Liver (tissue), 9 donors: ENCODE measurements around the gene CARM1. TPM values are rescaled to one million over a fixed set of nuclear protein-coding genes. Genes with fewer than 3 reads are reported as not detected.

Experiments used
- DNase-seq: peaks from one replicate; pipeline ENCODE4 v3.0.0-alpha.2; 2017; ENCODE audit warnings: low spot score
- H3K27ac ChIP-seq, 2 donors: one replicate each; pipeline ENCODE4 v1.7.0; 2013; ENCODE audit warnings: inconsistent platforms in 2 of 2, low read length in 2 of 2, control low read depth in 1 of 2, low read depth in 1 of 2, mild to moderate bottlenecking in 1 of 2
- H3K27me3 ChIP-seq, 4 donors: one replicate each; pipeline versions ENCODE4 v1.6.1 to v1.7.0; 2013; ENCODE audit warnings: low read length in 3 of 4, inconsistent platforms in 1 of 4, mild to moderate bottlenecking in 1 of 4, moderate library complexity in 1 of 4; ENCODE audit not compliant: control insufficient read depth in 4 of 4, insufficient read depth in 4 of 4
- H3K36me3 ChIP-seq, 4 donors: one replicate each; pipeline versions ENCODE4 v1.6.1 to v1.7.0; 2013; ENCODE audit warnings: low read length in 3 of 4, mild to moderate bottlenecking in 3 of 4, low read depth in 1 of 4, moderate library complexity in 1 of 4; ENCODE audit not compliant: control insufficient read depth in 4 of 4, insufficient read depth in 3 of 4
- H3K4me1 ChIP-seq, 4 donors: one replicate each; pipeline versions ENCODE4 v1.6.1 to v1.7.0; 2013; ENCODE audit warnings: low read length in 3 of 4, mild to moderate bottlenecking in 3 of 4, moderate library complexity in 1 of 4; ENCODE audit not compliant: control insufficient read depth in 4 of 4, insufficient read depth in 4 of 4
- H3K4me3 ChIP-seq, 3 donors: one replicate each; pipeline versions ENCODE4 v1.6.1 to v1.7.0; 2013; ENCODE audit warnings: low read length in 3 of 3, control low read depth in 1 of 3, low read depth in 1 of 3, mild to moderate bottlenecking in 1 of 3
- H3K9ac ChIP-seq, 2 donors: one replicate each; pipeline ENCODE4 v1.7.0; 2013; ENCODE audit warnings: low read length in 2 of 2, mild to moderate bottlenecking in 2 of 2, moderate library complexity in 2 of 2, control low read depth in 1 of 2, low read depth in 1 of 2
- H3K9me3 ChIP-seq, 4 donors: one replicate each; pipeline versions ENCODE4 v1.6.1 to v1.7.0; 2013; ENCODE audit warnings: low read length in 3 of 4; ENCODE audit not compliant: control insufficient read depth in 4 of 4
- ATF3 ChIP-seq: IDR thresholded peaks from 2 replicates; pipeline ENCODE4 v1.6.1; 2016; ENCODE audit warnings: antibody characterized with exemption
- CTCF ChIP-seq: fragments of 150-350 bp; IDR thresholded peaks from 2 replicates; pipeline ENCODE4 v1.5.1; 2017; ENCODE audit warnings: improper control_type of control experiment, low read depth, low read length; ENCODE audit not compliant: missing input control
- EGR1 ChIP-seq, 2 donors: IDR thresholded peaks; 2 replicates each; pipeline ENCODE4 v1.6.1; 2016 to 2018; ENCODE audit warnings: antibody characterized with exemption in 2 of 2, low read depth in 2 of 2
- FOXA1 ChIP-seq: IDR thresholded peaks from 2 replicates; pipeline ENCODE4 v1.6.1; 2016; ENCODE audit warnings: antibody characterized with exemption
- FOXA2 ChIP-seq: IDR thresholded peaks from 2 replicates; pipeline ENCODE4 v1.6.1; 2016; ENCODE audit warnings: antibody characterized with exemption
- GABPA ChIP-seq, 2 donors: IDR thresholded peaks in 1 of 2; conservative IDR thresholded peaks in 1 of 2; 2 replicates each; pipeline ENCODE4 v1.6.1; 2016; ENCODE audit warnings: antibody characterized with exemption in 2 of 2, mild to moderate bottlenecking in 1 of 2, moderate library complexity in 1 of 2
- HNF4A ChIP-seq, 2 donors: conservative IDR thresholded peaks; 2 replicates each; pipeline ENCODE4 v1.6.1; 2016; ENCODE audit warnings: antibody characterized with exemption in 2 of 2, mild to moderate bottlenecking in 2 of 2
- HNF4G ChIP-seq: IDR thresholded peaks from 2 replicates; pipeline ENCODE4 v1.6.1; 2016; ENCODE audit warnings: antibody characterized with exemption
- JUND ChIP-seq, 2 donors: IDR thresholded peaks; 2 replicates each; pipeline ENCODE4 v1.6.1; 2016; ENCODE audit warnings: antibody characterized with exemption in 2 of 2
- MAX ChIP-seq: IDR thresholded peaks from 2 replicates; pipeline ENCODE4 v1.6.1; 2016; ENCODE audit warnings: antibody characterized with exemption
- NR2F2 ChIP-seq: IDR thresholded peaks from 2 replicates; pipeline ENCODE4 v1.6.1; 2016; ENCODE audit warnings: antibody characterized with exemption
- RAD21 ChIP-seq, 2 donors: IDR thresholded peaks; 2 replicates each; pipeline ENCODE4 v1.6.1; 2016; ENCODE audit warnings: antibody characterized with exemption in 2 of 2, mild to moderate bottlenecking in 2 of 2
- REST ChIP-seq: IDR thresholded peaks from 2 replicates; pipeline ENCODE4 v1.6.1; 2016; ENCODE audit warnings: antibody characterized with exemption, mild to moderate bottlenecking
- RXRA ChIP-seq, 2 donors: IDR thresholded peaks; 2 replicates each; pipeline ENCODE4 v1.6.1; 2017 to 2018; ENCODE audit warnings: antibody characterized with exemption in 2 of 2, mild to moderate bottlenecking in 1 of 2
- SP1 ChIP-seq: IDR thresholded peaks from 2 replicates; pipeline ENCODE4 v1.6.1; 2018; ENCODE audit warnings: antibody characterized with exemption, mild to moderate bottlenecking
- TAF1 ChIP-seq: conservative IDR thresholded peaks from 2 replicates; pipeline ENCODE4 v1.6.1; 2016; ENCODE audit warnings: antibody characterized with exemption, mild to moderate bottlenecking
- YY1 ChIP-seq: IDR thresholded peaks from 2 replicates; pipeline ENCODE4 v1.6.1; 2016; ENCODE audit warnings: antibody characterized with exemption, mild to moderate bottlenecking
- ZBTB33 ChIP-seq: IDR thresholded peaks from 2 replicates; pipeline ENCODE4 v1.6.1; 2016; ENCODE audit warnings: antibody characterized with exemption
- WGBS: extraction: QIAGEN DNeasy Blood & Tissue Kit; methylation state at CpG from one replicate; pipeline ENCODE4 v1.1.7; 2013; 5-methylcytosine and 5-hydroxymethylcytosine counted together
- polyA plus RNA-seq, 2 donors: library from polyadenylated mRNA; stranded (reverse) in 1 of 2; unstranded in 1 of 2; fragments of 200-250 nt in 1 of 2; fragments of >200 nt in 1 of 2; fragmentation: Nextera tagmentation in 1 of 2; extraction: Ambion mirVana in 1 of 2; gene quantifications; one replicate each; pipeline versions ENCODE4 v1.2.1 to v1.2.3, GENCODE V29; 2013 to 2015
- total RNA-seq, 2 donors: library from RNA; depleted of rRNA; stranded (reverse); fragments of >200 nt; gene quantifications; one replicate each; pipeline ENCODE4 v1.2.3, GENCODE V29; 2014
- donor health status: healthy.
- donor health status: healthy.
- donor health status: healthy.
- donor health status: healthy.
- donor health status: healthy.

CARM1 gene
- total and polyA plus RNA-seq, 4 donors: 5.1 to 18.3 (median 15.1) TPM

GRCh38 chr19:10920781-10921180, 49.4 kb downstream of the CARM1 start:
- Histone ChIP-seq H3K36me3 (peaks cover 6 to 57% (median 11%) of the 10 kb centered on the region in 4 donors), H3K4me3 (no peak overlapping the region), H3K27me3 (no peaks in the 10 kb centered on the region), H3K9ac (no peak overlapping the region), H3K4me1 (peaks cover 0 to 5% (median 2%) of the 10 kb centered on the region in 4 donors), H3K27ac (no peak overlapping the region), H3K9me3 (no peaks in the 10 kb centered on the region)
- 92% methylated on average over 16 of the region's 16 CpGs for WGBS
- no peak for TF ChIP-seq EGR1 (IDR thresholded peaks at IDR 0.05; ENCODE audit: low read depth in 2 of 2)
- TF ChIP-seq MAX: no peak
- TF ChIP-seq FOXA1: no peak
- TF ChIP-seq ZBTB33: no peak
- no peak for TF ChIP-seq NR2F2
- no peak for TF ChIP-seq FOXA2
- TF ChIP-seq YY1: no peak
- no peak for TF ChIP-seq RAD21 (IDR thresholded peaks at IDR 0.05)
- no peak for TF ChIP-seq ATF3
- TF ChIP-seq TAF1: no peak
- no peak for TF ChIP-seq RXRA (IDR thresholded peaks at IDR 0.05)
- no peak for TF ChIP-seq HNF4A (conservative IDR thresholded peaks at IDR 0.05)
- TF ChIP-seq JUND (IDR thresholded peaks at IDR 0.05): no peak
- no peak for TF ChIP-seq HNF4G
- TF ChIP-seq GABPA (IDR thresholded peaks at IDR 0.05 in 1 of 2, conservative IDR thresholded peaks at IDR 0.05 in 1 of 2): no peak
- no peak for DNase-seq

- peaks cover 0 to 5% (median 2%) of the 10 kb centered on the region in 4 donors for H3K4me1 ChIP-seq
- DNase-seq: no peak
- H3K9me3 ChIP-seq: no peaks in the 10 kb centered on the region
- H3K27ac ChIP-seq: no peak overlapping the region
- H3K36me3 ChIP-seq: peaks cover 6 to 57% (median 11%) of the 10 kb centered on the region in 4 donors
- TF ChIP-seq SP1: no peak
- TF ChIP-seq ZBTB33: no peak
- TF ChIP-seq FOXA1: no peak
- TF ChIP-seq YY1: no peak
- TF ChIP-seq RAD21 (IDR thresholded peaks at IDR 0.05): no peak
- TF ChIP-seq GABPA (IDR thresholded peaks at IDR 0.05 in 1 of 2, conservative IDR thresholded peaks at IDR 0.05 in 1 of 2): no peak
- TF ChIP-seq NR2F2: no peak
- no peak for TF ChIP-seq HNF4A (conservative IDR thresholded peaks at IDR 0.05)
- no peak for TF ChIP-seq REST
- TF ChIP-seq TAF1: no peak
- no peak for TF ChIP-seq EGR1 (IDR thresholded peaks at IDR 0.05; ENCODE audit: low read depth in 2 of 2)
- no peak for TF ChIP-seq RXRA (IDR thresholded peaks at IDR 0.05)
- TF ChIP-seq CTCF: no peak
- TF ChIP-seq MAX: no peak
- TF ChIP-seq FOXA2: no peak
- no peak for TF ChIP-seq HNF4G
- no peak for TF ChIP-seq JUND (IDR thresholded peaks at IDR 0.05)
- TF ChIP-seq ATF3: no peak
- H3K9ac ChIP-seq: no peak overlapping the region
- H3K4me3 ChIP-seq: no peak overlapping the region
- 92% methylated on average over 43 of the region's 43 CpGs for WGBS
- no peaks in the 10 kb centered on the region for H3K27me3 ChIP-seq
Measured at GRCh38 chr19:10921199-10921909, 50.0 kb downstream of the CARM1 start.
